Uterus (tissue), 4 donors: ENCODE measurements around the gene ZNF438. TPM values are rescaled to one million over a fixed set of nuclear protein-coding genes. Genes with fewer than 3 reads are reported as not detected.

ENCODE experiments used
- DNase-seq, 2 donors: peaks; one replicate each; pipeline ENCODE4 v3.0.0-alpha.2; 2019 to 2020
- H3K27ac ChIP-seq, 2 donors: fragments of 200-600 bp; sonication (generic); 1 replicate in 1 of 2; 2 replicates in 1 of 2; pipeline ENCODE4 v1.5.1; 2016 to 2018
- H3K27me3 ChIP-seq, 2 donors: fragments of 200-600 bp; sonication (generic); one replicate each; pipeline ENCODE4 v1.5.1; 2018 to 2019; ENCODE audit warnings: control low read depth in 1 of 2
- H3K36me3 ChIP-seq, 2 donors: fragments of 200-600 bp; sonication (generic); one replicate each; pipeline ENCODE4 v1.5.1; 2019; ENCODE audit warnings: control low read depth in 1 of 2
- H3K4me1 ChIP-seq, 2 donors: fragments of 200-600 bp; sonication (generic); one replicate each; pipeline ENCODE4 v1.5.1; 2018 to 2019; ENCODE audit warnings: control low read depth in 1 of 2
- H3K4me3 ChIP-seq, 2 donors: fragments of 200-600 bp; sonication (generic); 1 replicate in 1 of 2; 2 replicates in 1 of 2; pipeline ENCODE4 v1.5.1; 2018 to 2019; ENCODE audit warnings: mild to moderate bottlenecking in 1 of 2
- H3K9me3 ChIP-seq, 2 donors: fragments of 200-600 bp; sonication (generic); one replicate each; pipeline ENCODE4 v1.5.1; 2019; ENCODE audit warnings: control low read depth in 1 of 2
- CTCF ChIP-seq, 4 experiments: fragments of 200-600 bp in 2 of 4; fragments of 450-650 bp in 2 of 4; sonication (generic) in 2 of 4; IDR thresholded peaks; one replicate each; pipeline ENCODE4 v1.5.1; 2016 to 2019; ENCODE audit warnings: antibody characterized with exemption in 4 of 4, mild to moderate bottlenecking in 2 of 4, moderate library complexity in 1 of 4
- POLR2A ChIP-seq, 2 donors: fragments of 450-650 bp; IDR thresholded peaks; one replicate each; pipeline ENCODE4 v1.6.1; 2016; ENCODE audit warnings: antibody characterized with exemption in 2 of 2, mild to moderate bottlenecking in 1 of 2, moderate library complexity in 1 of 2
- intact Hi-C: fragments of 100-400 bp; cut with DNase I; formaldehyde crosslinking; loops from one replicate; pipeline ENCODE4 v1.15.1; 2023; ENCODE audit warnings: low total_unique reads
- total RNA-seq, 4 donors: library from RNA; depleted of rRNA in 3 of 4; stranded (reverse); fragments of >200 nt in 3 of 4; gene quantifications; one replicate each; pipeline versions ENCODE4 v1.1.0 to v1.2.4, GENCODE V29; 2014 to 2023
- donor health status: DM: yes; HTN: yes; CAD: no.

Gene ZNF438
- total RNA-seq, 4 donors from 2014 or later, result 5.8 to 24.6 (median 18.4) TPM

GRCh38 chr10:31073996-31074721, 42.5 kb upstream of the ZNF438 start:
- DNase-seq, result no peak
- H3K27ac ChIP-seq, result peak overlapping the region; percentile 10
- H3K27me3 ChIP-seq, result no peaks in the 10 kb centered on the region
- H3K36me3 ChIP-seq, result no peaks in the 10 kb centered on the region
- H3K4me3 ChIP-seq, result no peak overlapping the region
- no peaks in the 10 kb centered on the region for H3K9me3 ChIP-seq
- no peak for TF ChIP-seq POLR2A (IDR thresholded peaks at IDR 0.05)
- TF ChIP-seq CTCF (IDR thresholded peaks at IDR 0.05), result no peak
- H3K4me1 ChIP-seq, result no peaks in the 10 kb centered on the region
- intact Hi-C loops, result no loop called here

GRCh38 chr10:31073211-31073610, 41.5 kb upstream of the ZNF438 start:
- TF ChIP-seq POLR2A (IDR thresholded peaks at IDR 0.05) (no peak), CTCF (IDR thresholded peaks at IDR 0.05) (no peak)
- Histone ChIP-seq H3K27me3 (no peaks in the 10 kb centered on the region), H3K4me3 (no peak overlapping the region), H3K9me3 (no peaks in the 10 kb centered on the region), H3K27ac (no peak overlapping the region), H3K36me3 (no peaks in the 10 kb centered on the region), H3K4me1 (no peaks in the 10 kb centered on the region)
- DNase-seq, result no peak
- intact Hi-C loops, result no loop called here

- no peaks in the 10 kb centered on the region for H3K9me3 ChIP-seq
- H3K27ac ChIP-seq, result no peak overlapping the region
- TF ChIP-seq POLR2A (IDR thresholded peaks at IDR 0.05) (no peak), CTCF (IDR thresholded peaks at IDR 0.05) (no peak)
- intact Hi-C loops, result no loop called here
- H3K4me1 ChIP-seq, result no peaks in the 10 kb centered on the region
- no peak overlapping the region for H3K4me3 ChIP-seq
- no peaks in the 10 kb centered on the region for H3K27me3 ChIP-seq
- no peak for DNase-seq
- no peaks in the 10 kb centered on the region for H3K36me3 ChIP-seq
These were observed 40.8 kb upstream of the ZNF438 start for GRCh38 chr10:31072451-31072850.

- TF ChIP-seq CTCF (IDR thresholded peaks at IDR 0.05) (no peak), POLR2A (IDR thresholded peaks at IDR 0.05) (no peak)
- H3K4me1 ChIP-seq, result no peaks in the 10 kb centered on the region
- H3K4me3 ChIP-seq, result no peak overlapping the region
- H3K36me3 ChIP-seq, result no peaks in the 10 kb centered on the region
- peak overlapping the region in 1 of 2 donors; percentile 13 for H3K27ac ChIP-seq
- H3K9me3 ChIP-seq, result no peaks in the 10 kb centered on the region
- no peak for DNase-seq
- no peaks in the 10 kb centered on the region for H3K27me3 ChIP-seq
- intact Hi-C loops, result no loop called here
These were observed 39.8 kb upstream of the ZNF438 start for GRCh38 chr10:31071232-31072005.

GRCh38 chr10:31070691-31071090, 39.0 kb upstream of the ZNF438 start:
- TF ChIP-seq POLR2A (IDR thresholded peaks at IDR 0.05) (no peak), CTCF (IDR thresholded peaks at IDR 0.05) (no peak)
- Histone ChIP-seq H3K4me3 (no peak overlapping the region), H3K27ac (peak overlapping the region in 1 of 2 donors; percentile 13), H3K36me3 (no peaks in the 10 kb centered on the region), H3K4me1 (no peaks in the 10 kb centered on the region), H3K27me3 (no peaks in the 10 kb centered on the region), H3K9me3 (no peaks in the 10 kb centered on the region)
- intact Hi-C loops, result no loop called here
- no peak for DNase-seq
